Measurements from ENCODE around the gene OR13J1. TPM values are rescaled to one million over a fixed set of nuclear protein-coding genes. Genes with fewer than 3 reads are reported as not detected.

OR13J1 gene
- total RNA-seq, 1 donor from 2014 or later: not detected

DNA sequence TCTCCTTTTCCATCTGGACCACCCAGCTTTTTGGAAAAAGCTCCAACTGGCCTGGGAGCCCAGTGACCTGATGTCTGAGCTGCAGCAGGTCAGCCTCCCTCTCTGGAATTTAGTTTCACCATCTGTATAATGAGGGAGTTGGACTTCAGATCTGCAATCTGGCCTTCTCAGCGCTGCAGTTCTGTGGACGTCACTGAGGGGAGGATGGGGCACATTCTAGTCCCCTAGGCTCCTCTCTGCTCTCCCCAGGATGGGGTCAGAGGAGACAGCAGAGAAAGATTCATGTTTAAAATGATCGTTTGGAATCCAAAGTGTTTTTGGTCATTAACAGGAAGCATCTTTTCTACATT is 10.2 kb downstream of the OR13J1 start:
- intact Hi-C loops (cut with micrococcal nuclease): no loop called here

DNA sequence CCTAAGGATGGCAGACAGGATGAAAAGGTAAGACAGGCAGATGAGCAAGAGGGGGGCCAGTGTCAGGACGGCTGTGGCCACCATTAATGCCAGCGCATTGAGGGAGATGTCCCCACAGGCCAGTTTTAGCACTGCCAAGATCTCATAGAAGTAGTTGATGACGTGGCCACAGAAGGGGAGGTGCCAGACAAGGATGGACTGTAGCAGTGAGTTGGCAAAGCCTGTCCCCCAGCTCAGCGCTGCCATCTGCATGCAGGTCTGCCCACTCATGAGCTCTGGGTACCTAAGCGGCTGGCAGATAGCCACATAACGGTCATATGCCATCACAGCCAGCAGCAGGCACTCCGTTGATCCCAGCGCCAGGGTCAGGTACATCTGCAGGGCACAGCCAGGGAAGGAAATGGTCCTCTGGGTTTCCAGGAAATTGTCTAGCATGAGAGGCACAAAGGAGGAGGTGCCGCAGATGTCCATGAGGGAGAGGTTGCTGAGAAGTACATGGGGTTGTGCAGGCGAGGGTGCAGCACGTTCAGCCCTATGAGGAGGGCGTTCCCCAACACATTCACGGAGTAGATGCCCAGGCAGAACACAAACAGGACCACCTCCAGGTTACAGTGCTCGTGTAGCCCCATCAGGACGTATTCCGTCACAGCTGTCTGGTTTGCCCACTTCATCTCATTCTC is 10.8 kb downstream of the OR13J1 start:
- intact Hi-C loops (cut with micrococcal nuclease): no loop called here

DNA sequence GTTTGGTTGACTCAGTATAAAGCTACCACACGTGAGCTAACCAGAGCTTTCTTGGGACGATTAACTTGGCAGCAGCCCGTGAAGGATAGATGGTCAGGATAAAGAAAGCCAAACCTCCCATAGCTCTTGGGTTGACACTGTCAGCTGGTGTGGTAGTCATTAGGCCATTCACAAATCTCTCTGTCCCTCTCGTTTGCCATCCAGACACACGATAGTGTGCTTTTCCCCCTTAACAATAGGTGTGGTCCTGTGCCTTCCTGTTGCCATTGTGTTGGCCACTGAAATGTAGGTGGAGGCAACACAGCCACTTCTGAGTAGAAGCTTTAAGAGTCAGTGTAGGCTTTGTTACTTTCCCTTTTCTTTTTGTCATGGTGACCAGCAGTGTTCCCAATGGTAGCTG is 11.7 kb downstream of the OR13J1 start:
- intact Hi-C loops (cut with micrococcal nuclease): no loop called here

DNA sequence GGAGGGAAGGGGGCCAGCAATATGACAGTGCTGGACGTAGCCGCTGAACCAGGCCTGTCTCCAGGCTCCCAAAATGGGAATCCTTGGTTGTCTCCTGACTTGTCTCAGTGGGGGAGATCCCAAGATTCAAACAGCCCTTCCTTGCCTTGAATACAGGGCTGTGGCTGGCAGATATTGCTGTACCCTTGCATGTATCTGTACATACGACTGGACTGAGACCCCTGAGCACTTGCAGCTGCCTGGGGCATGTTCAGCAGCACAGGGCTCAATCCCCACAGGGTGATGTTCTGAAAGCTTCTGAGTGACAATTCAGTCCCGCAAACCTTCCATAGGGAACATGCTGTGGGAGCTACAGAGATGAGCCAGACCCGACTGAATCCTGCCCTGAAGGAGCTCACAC is 13.3 kb downstream of the OR13J1 start:
- intact Hi-C loops (cut with micrococcal nuclease): no loop called here

DNA sequence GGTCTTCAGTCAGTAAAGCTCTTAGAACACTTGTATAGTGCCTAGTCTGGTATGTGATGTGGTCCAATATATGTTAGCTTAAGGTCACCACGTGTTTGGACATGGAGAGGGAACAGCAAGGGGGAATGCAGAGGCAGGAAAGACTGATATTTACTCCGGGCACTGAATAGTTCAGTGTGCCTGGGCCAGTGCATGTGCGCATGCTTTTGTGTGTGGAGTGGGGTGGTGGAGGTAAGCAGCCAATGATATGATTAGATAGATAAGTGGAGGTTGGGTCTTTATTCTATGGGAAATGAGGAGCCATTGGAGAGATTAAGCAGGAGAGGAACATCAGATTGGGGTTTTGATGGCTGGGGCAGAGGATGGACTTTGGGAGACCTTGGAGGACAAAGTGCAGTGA is 14.0 kb downstream of the OR13J1 start:
- intact Hi-C loops (cut with micrococcal nuclease): no loop called here

DNA sequence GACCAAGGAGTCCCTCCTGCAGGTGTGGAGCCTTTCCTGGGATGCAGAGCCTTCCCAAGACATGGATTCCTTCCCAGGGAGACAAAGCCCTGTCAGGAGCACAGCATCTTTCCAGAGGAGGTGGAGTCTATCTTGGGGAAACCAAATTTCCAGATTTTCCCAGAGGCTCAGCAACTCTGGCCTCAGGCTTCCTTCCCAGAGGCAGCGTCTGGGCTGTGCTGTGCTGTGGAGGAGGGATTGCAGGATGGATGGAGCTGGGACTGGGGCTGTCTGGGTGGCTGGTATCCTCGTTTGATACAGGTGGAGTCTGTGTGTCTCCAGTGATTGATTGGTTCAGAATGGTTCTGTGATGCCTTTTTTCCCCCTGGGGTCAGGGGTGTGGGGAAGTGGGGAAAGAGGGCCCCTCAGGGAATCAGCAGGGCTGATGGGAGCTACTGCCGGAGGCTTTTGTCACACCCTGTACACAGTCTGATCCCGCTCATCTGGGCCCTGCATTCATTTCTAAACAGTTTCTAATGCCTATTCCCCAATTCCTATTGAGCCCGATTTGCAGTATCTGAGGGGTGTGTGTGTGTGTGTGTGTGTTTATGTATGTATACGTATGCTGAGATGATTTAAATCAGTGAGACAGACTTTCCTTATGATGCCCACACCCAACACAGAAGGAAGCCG is 16.0 kb downstream of the OR13J1 start:
- intact Hi-C loops (cut with micrococcal nuclease): no loop called here

DNA sequence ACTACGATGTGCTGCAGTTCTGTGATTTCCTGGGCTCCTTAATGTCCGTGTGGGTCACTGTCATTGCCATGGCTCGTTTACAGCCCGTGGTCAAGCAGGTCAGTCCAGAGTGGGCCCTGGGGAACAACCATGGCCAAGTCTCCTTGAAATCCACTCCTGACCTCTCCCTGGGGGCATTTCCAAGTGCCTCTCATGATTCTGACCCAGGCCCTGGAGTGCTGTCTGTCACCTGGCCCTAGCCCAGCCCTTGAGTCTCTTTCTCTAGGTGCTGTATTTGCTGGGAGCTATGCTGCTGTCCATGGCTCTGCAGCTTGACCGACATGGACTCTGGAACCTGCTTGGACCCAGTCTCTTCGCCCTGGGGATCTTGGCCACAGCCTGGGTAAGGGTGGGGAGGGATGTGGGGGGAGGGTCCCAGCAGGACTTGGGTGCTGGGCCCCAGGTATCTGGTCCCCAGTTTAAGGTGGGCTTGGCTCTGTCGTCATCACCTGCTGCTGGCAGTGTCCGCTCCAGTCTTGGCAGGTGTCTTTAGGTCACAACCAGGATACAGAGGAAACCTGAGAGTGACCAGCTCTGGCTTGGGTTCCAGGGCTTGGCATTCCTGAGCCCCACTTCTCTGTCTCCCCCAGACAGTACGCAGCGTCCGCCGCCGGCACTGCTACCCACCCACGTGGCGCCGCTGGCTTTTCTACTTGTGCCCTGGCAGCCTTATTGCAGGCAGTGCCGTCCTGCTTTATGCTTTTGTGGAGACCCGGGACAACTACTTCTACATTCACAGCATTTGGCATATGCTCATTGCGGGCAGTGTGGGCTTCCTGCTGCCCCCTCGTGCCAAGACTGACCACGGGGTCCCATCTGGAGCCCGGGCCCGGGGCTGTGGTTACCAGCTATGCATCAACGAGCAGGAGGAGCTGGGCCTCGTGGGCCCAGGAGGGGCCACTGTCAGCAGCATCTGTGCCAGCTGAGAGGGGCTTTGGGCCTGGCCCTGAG is 17.0 kb downstream of the OR13J1 start:
- intact Hi-C loops (cut with micrococcal nuclease): no loop called here

DNA sequence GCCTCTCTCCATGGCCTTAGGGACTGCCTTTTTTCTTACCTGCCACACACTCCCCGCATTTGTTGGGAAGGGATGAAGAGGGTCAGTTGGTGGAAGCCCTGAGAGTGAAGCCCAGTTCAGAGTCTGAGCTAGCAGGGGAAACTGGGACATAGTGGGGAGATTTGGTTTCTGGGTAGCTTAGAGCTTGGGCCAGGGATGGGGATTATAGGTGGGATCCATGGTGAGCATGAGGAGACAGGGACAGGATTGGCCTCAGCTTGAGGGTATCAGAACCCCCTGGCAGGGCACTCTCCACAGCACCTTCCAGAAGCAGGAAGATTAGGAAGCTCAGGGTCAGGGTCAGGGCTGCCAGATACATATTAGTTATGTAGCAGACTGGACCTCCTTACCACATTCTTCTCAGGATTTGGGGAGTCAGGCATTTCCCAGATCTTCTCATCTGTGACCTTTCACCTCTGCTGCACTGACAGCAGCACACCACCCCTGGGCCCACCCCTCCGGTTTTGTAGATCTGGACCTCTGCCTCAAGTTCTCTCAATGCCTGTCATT is 17.9 kb downstream of the OR13J1 start:
- intact Hi-C loops (cut with micrococcal nuclease): no loop called here

DNA sequence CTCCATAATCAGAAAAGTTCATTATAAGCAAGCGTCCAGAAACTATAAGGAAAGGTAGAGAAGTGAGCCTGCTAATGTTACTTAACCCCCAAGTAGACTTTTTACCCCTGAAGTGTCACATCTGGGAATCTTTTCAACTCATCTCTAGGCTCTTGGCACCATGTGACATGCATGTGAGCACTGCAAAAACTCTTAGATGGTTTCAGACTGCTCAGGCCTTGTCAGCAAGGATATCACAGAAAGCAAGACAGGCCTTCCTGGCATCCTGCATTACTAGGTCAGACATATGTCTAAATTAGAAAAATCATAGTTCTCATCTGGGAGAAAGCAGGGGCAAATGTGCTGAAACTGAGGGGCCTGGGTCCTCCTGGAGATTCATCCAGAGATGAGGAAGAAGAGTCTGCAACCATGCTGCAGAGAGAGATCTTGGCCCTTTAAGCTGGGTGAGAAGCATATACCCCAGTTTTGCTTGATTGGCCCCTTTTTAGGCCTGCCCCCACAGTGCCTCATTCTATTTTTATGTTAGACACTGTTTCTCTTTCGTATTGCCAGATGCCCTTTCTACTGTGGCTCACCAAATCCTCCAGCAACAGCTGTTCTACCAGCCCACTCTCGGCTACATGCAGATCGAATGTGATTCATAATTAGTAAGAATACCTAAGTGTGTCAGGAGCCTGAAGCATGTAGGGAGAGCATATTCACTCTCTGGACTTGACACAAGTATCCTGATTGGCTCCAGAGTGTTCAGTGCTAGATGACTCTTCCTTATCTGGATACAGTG is 22.2 kb downstream of the OR13J1 start:
- intact Hi-C loops (cut with micrococcal nuclease): no loop called here

DNA sequence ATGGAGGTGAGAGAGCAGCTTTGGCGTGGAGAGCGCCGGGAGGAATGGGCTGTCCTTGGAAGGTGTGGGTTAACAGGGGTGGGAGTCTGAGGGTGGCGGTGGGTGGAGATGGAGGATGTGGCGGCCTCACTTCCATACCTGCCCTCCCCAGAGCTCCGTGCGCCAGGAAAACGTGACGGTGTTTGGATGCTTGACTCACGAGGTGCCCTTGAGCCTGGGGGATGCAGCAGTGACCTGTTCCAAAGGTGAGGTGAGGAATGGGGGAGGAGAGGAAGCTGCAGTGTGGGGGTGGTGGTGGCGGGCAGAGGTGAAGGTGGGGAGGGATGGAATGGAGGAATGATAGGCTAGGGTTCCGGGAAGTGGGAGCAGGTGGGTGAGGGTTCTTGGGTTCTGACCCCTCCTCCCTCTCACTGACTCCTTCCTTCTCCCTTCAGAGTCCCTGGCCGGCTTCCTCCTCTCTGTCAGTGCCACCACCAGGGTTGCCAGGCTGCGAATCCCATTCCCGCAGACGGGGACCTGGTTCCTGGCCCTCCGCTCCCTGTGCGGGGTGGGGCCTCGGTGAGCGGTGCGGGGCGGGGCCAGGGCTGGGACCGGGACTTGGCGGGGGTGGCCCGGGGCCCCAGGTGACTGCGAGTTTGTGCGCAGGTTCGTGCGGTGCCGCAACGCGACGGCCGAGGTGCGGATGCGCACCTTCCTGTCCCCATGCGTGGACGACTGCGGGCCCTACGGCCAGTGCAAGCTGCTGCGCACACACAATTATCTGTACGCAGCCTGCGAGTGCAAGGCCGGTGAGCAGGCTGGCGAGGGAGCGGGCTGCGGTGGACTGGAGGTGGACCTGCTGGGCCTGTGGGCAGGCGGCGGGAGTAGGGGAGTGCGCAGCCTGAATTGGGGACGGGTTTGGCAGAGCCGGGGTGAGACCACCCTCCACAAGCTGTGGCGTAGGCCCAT is 24.1 kb downstream of the OR13J1 start:
- intact Hi-C loops (cut with micrococcal nuclease): no loop called here

DNA sequence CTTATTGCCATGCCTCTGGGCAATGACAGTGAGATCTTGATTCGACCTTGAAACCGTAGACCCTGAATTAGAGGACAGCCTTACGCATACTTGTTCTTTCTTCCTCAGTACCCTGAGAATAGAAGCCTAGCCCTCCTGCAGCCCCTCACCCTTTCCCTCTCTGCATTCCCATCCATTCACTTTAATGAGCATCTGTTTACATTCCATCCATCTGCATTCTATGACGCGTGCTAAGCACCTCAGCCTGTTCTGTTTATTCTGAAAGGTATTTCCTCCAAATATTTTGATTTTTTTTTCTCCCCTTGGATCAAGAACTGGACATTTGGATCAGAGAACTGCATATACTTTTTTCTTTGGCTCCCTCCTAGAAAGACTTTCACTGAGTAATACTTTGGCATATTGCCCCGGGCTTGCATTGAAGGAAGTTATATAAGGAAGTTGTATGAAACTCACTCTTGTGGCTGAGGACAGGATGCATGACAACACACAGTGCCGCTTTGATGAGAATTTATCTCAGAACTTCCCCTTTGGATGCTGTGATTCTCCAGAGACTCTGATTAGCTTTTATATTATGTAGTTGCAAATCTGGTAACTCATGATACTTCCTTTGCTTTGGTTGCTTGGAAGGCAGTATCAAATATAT is 25.5 kb downstream of the OR13J1 start:
- intact Hi-C loops (cut with micrococcal nuclease): no loop called here

DNA sequence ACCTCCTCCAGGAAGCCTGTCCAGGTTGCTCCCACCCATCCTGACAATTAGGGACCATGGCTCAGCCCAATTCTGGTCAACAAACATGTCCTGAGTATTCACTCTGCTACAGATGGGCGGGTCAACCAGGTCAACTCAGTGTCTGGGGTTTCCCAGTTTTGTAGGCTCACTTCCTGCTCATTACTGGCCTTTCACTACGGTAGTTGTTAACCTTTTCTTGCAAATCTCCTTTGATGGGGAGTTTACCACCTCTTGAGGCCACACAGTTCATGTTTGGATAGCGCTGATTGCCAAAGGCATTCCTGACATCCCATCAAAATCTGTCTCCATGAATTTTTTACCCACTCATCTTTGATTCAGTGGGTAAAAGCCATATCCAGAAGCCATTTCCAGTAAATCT is 27.4 kb downstream of the OR13J1 start:
- intact Hi-C loops (cut with micrococcal nuclease): no loop called here

DNA sequence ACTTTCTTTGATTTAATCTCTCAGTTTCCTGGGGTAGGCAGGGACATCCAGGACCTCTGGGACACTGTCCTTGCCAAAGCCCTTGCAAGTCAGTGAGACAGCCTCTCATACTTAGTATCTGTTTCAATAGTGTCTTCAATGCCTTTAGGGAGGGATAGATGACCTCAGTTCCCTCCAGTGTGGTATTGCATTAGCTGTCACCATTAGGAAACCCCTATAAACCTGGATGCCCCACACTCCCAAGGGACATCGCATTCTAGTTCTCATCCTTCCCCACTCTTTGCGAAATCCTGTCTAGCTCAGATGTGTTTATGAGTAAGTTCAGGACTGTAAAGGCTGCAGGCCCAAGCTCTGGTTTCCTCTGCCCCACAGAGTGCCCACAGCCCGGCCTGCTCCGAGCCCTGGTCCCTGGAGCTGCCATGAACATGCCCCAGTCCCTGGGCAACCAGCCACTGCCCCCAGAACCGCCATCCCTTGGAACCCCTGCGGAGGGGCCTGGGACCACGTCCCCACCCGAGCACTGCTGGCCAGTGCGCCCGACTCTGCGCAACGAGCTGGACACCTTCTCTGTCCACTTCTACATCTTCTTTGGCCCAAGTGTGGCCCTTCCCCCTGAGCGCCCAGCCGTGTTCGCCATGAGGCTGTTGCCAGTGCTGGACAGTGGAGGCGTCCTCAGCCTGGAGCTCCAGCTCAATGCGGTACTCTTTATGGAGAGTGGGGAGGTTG is 28.0 kb downstream of the OR13J1 start:
- intact Hi-C loops (cut with micrococcal nuclease): no loop called here

DNA sequence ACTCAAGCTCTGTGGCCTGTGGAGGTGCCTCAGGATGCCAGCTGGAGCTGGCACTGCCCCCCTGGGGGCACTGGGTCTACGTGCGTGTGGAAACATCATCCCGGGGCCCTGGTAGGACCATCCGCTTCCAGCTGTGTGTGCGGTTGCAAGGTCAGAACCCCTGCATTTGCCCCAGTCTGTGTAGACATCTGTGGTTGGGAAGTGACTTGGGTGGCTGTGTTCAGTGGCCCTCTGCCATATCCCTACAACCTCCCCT is 28.6 kb downstream of the OR13J1 start:
- intact Hi-C loops (cut with micrococcal nuclease): no loop called here

DNA sequence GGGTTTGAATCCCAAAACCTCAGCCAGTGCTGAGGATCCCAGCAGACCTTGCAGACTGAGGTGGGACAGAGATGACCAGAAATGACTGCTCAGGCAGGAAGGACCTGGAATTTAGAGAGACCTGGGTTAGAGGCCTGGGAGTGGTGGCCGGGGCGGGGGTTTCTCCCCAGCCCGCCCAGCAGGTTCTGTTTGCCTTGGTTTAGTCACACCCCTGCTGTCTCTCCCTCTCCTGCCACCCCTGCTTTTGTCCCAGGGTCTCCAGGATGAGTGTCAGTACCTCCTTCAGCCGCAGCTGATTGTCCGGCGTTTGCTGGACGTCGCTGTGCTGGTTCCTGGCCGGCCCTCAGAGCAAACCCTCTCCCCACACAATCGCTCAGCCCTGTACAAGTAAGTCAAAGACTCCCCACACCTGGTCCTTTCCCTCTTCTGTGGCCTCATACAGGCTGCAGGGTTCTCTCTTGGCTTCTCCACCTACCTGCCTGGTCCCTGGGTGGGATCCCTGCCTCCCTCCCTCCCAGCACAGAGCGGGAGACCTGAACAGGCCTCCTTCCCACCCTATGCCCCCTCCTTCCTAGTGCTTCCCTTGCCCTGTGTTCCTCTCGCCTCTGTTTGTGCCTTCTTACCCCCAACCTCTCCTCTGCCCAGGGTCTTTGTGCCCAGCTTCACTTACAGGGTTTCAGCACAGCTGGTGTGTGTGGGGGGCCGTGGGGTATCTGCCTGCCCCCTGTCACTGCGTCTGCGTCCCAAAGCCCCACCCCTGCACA is 29.1 kb downstream of the OR13J1 start:
- intact Hi-C loops (cut with micrococcal nuclease): no loop called here

DNA sequence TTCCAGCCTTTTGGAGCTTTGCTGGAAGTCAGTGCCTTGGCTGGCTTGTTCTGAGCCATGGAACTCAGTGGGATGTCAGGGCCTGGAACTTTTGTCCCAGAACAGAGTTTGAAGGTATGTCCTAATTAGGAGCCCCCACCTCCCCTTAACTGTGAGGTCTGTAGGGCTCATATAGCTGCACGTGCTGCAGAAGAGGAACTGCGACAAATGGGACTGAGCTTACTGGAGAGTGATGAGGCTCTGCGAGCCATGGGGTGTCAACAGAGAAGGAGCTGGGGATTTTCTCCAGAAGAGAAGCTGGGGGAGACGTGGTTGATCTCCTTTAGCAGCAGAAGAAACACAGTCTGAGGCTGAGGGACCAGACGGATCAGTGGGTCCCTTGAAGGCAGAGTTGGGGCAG is 30.3 kb downstream of the OR13J1 start:
- intact Hi-C loops (cut with micrococcal nuclease): no loop called here

DNA sequence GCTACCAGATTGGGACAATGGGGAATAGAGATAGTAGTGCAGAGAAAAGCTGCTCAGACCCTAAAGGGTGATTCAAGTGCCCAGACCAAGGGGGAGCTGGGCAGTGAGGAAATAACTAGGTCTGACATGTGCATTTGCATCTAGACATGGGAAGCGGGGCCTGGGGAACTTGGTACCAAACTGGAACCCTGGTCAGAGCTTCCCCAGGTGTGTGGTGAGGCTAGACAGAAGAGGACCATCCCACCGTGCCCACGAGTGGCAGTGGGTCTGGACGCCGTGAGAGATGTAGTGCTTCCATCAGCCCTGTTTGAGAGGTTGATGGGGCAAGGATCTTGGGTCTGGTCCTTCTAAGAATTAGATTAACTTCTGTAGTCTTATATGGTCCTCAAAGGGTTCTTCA is 33.6 kb downstream of the OR13J1 start:
- intact Hi-C loops (cut with micrococcal nuclease): no loop called here

DNA sequence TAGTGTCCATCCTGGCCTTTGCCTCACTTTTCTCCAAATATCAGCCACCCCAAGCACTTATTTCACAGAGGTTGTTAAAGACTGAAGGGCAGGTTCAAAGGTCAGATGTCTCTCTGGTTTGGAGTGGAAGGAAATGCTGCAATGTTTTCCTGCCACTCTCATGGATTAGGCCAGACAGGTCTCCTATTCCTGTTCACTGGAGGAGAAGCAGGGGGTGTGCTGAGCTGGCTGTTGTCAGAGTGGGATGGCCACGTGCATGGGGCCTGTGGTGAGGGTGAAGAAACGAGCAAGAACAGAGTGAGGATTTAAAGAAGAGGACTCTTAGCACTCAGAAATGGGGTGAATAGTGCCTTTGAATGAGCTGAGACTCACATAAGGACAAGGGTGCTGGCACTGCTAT is 34.4 kb downstream of the OR13J1 start:
- intact Hi-C loops (cut with micrococcal nuclease): no loop called here
